ENCODE data around the gene NUP153.

Gene NUP153

GRCh38 chr6:17687136-17687535 lies 19.6 kb downstream of the NUP153 start:
- POLR2A ChIA-PET, result no interaction called here

GRCh38 chr6:17684134-17684533 lies 22.6 kb downstream of the NUP153 start:
- DNase-seq (ENCODE audit: low read depth, low spot score), result no peak
- no peak overlapping the region for H3K4me3 ChIP-seq (ENCODE audit: low read depth, low read length)
- CTCF ChIA-PET, result no interaction called here
- TF ChIP-seq CTCF (IDR thresholded peaks at IDR 0.05; ENCODE audit: insufficient read depth, low read length, missing control alignments), result no peak
- POLR2A ChIA-PET, result no interaction called here

More at GRCh38 chr6:17687136-17687535, 19.6 kb downstream of the NUP153 start:
- CTCF ChIA-PET, result interaction anchor here (0.8 to 1.6 kb wide), 4 partner anchors 12 to 21 kb away, joined by 3 to 6 read pairs (median 3); no protein-coding TSS in a partner anchor
- H3K4me3 ChIP-seq (ENCODE audit: low read depth, low read length), result no peak overlapping the region
- no peak for TF ChIP-seq CTCF (IDR thresholded peaks at IDR 0.05; ENCODE audit: insufficient read depth, low read length, missing control alignments)
- DNase-seq (ENCODE audit: low read depth, low spot score), result no peak

GRCh38 chr6:17683428-17683827 lies 23.3 kb downstream of the NUP153 start:
- ChIA-PET CTCF (no interaction called here), POLR2A (no interaction called here)
- no peak overlapping the region for H3K4me3 ChIP-seq (ENCODE audit: low read depth, low read length)
- no peak for TF ChIP-seq CTCF (IDR thresholded peaks at IDR 0.05; ENCODE audit: insufficient read depth, low read length, missing control alignments)
- no peak for DNase-seq (ENCODE audit: low read depth, low spot score)

- H3K4me3 ChIP-seq (ENCODE audit: low read depth, low read length), result no peak overlapping the region
- ChIA-PET CTCF (no interaction called here), POLR2A (no interaction called here)
- TF ChIP-seq CTCF (IDR thresholded peaks at IDR 0.05; ENCODE audit: insufficient read depth, low read length, missing control alignments), result no peak
- DNase-seq (ENCODE audit: low read depth, low spot score), result no peak
These were observed 27.0 kb downstream of the NUP153 start for GRCh38 chr6:17679726-17680125.

- ChIA-PET POLR2A (no interaction called here), CTCF (no interaction called here)
- no peak for TF ChIP-seq CTCF (IDR thresholded peaks at IDR 0.05; ENCODE audit: insufficient read depth, low read length, missing control alignments)
- DNase-seq (ENCODE audit: low read depth, low spot score), result no peak
- H3K4me3 ChIP-seq (ENCODE audit: low read depth, low read length), result no peak overlapping the region
These were observed 29.1 kb downstream of the NUP153 start for GRCh38 chr6:17677602-17678001.

- ChIA-PET POLR2A (no interaction called here), CTCF (interaction anchor here (0.8 to 1.8 kb wide), 2 partner anchors 13 to 30 kb away, joined by 3 to 6 read pairs; no protein-coding TSS in a partner anchor)
- no peak for DNase-seq (ENCODE audit: low read depth, low spot score)
- no peak overlapping the region for H3K4me3 ChIP-seq (ENCODE audit: low read depth, low read length)
- TF ChIP-seq CTCF (IDR thresholded peaks at IDR 0.05; ENCODE audit: insufficient read depth, low read length, missing control alignments), result no peak
These were observed 33.0 kb downstream of the NUP153 start for GRCh38 chr6:17673543-17674254.

All from AG04449 (cell line).